ENCODE data around the gene NFIC. TPM values are rescaled to one million over a fixed set of nuclear protein-coding genes. Genes with fewer than 3 reads are reported as not detected.
A peak's percentile ranks its signal among the peaks of the same experiment; 100 is the strongest.

Gene NFIC
- total and polyA plus RNA-seq, 10 of the 15 experiments (the other 5 are each of a cell fraction or from before 2014, with no cell fraction given): 0.71 to 53.5 (median 10.2) TPM

GRCh38 chr19:3359015-3359918 lies 7.1 kb upstream of the NFIC start (continued):
- TF ChIP-seq ASH2L (IDR thresholded peaks at IDR 0.05; ENCODE audit: borderline replicate concordance, low read depth): peak; percentile 89; the same call in 1 of the 2 replicates
- peak; percentile 79; the same call in 1 of the 2 replicates for TF ChIP-seq NKRF (conservative IDR thresholded peaks at IDR 0.05)
- peak; percentile 28; the same call in 1 of the 2 replicates for TF ChIP-seq DPF2 (IDR thresholded peaks at IDR 0.05)
- TF ChIP-seq HDAC2 (IDR thresholded peaks at IDR 0.05): no peak
- TF ChIP-seq USF2 (IDR thresholded peaks at IDR 0.05; ENCODE audit: borderline replicate concordance, low read depth, low read length): no peak
- TF ChIP-seq NR2F1 (conservative IDR thresholded peaks at IDR 0.05): no peak; the same call in 1 of the 2 replicates
- TF ChIP-seq MXI1 (IDR thresholded peaks at IDR 0.05; ENCODE audit: low read depth, low read length): 0 out of 2 replicates have a peak, but pooled peaks have one; percentile 9
- TF ChIP-seq, protein P1, sequence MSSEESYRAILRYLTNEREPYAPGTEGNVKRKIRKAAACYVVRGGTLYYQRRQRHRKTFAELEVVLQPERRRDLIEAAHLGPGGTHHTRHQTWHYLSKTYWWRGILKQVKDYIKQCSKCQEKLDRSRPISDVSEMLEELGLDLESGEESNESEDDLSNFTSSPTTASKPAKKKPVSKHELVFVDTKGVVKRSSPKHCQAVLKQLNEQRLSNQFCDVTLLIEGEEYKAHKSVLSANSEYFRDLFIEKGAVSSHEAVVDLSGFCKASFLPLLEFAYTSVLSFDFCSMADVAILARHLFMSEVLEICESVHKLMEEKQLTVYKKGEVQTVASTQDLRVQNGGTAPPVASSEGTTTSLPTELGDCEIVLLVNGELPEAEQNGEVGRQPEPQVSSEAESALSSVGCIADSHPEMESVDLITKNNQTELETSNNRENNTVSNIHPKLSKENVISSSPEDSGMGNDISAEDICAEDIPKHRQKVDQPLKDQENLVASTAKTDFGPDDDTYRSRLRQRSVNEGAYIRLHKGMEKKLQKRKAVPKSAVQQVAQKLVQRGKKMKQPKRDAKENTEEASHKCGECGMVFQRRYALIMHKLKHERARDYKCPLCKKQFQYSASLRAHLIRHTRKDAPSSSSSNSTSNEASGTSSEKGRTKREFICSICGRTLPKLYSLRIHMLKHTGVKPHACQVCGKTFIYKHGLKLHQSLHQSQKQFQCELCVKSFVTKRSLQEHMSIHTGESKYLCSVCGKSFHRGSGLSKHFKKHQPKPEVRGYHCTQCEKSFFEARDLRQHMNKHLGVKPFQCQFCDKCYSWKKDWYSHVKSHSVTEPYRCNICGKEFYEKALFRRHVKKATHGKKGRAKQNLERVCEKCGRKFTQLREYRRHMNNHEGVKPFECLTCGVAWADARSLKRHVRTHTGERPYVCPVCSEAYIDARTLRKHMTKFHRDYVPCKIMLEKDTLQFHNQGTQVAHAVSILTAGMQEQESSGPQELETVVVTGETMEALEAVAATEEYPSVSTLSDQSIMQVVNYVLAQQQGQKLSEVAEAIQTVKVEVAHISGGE (CRISPR knock-in tag; IDR thresholded peaks at IDR 0.05): no peak
- no peak for TF ChIP-seq ZNF207 (IDR thresholded peaks at IDR 0.05; ENCODE audit: borderline replicate concordance)
- TF ChIP-seq STAT1 (conservative IDR thresholded peaks at IDR 0.05): no peak
- TF ChIP-seq RAD51 (IDR thresholded peaks at IDR 0.05): no peak
- TF ChIP-seq, protein P2, sequence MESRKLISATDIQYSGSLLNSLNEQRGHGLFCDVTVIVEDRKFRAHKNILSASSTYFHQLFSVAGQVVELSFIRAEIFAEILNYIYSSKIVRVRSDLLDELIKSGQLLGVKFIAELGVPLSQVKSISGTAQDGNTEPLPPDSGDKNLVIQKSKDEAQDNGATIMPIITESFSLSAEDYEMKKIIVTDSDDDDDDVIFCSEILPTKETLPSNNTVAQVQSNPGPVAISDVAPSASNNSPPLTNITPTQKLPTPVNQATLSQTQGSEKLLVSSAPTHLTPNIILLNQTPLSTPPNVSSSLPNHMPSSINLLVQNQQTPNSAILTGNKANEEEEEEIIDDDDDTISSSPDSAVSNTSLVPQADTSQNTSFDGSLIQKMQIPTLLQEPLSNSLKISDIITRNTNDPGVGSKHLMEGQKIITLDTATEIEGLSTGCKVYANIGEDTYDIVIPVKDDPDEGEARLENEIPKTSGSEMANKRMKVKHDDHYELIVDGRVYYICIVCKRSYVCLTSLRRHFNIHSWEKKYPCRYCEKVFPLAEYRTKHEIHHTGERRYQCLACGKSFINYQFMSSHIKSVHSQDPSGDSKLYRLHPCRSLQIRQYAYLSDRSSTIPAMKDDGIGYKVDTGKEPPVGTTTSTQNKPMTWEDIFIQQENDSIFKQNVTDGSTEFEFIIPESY (IDR thresholded peaks at IDR 0.05): no peak
- TF ChIP-seq TARDBP (IDR thresholded peaks at IDR 0.05; ENCODE audit: borderline replicate concordance): no peak
- TF ChIP-seq ZBED1 (IDR thresholded peaks at IDR 0.05; ENCODE audit: borderline replicate concordance): no peak
- TF ChIP-seq EP300 (IDR thresholded peaks at IDR 0.05; ENCODE audit: borderline replicate concordance in 1 of 2, control insufficient read depth in 1 of 2, low read depth in 2 of 2, low read length in 2 of 2): no peak
- TF ChIP-seq RAD21 (IDR thresholded peaks at IDR 0.05; ENCODE audit: insufficient read depth, low read depth, low read length): no peak
- peak; percentile 70; the same call in 1 of the 2 replicates for TF ChIP-seq RBBP5 (conservative IDR thresholded peaks at IDR 0.05)
- TF ChIP-seq BRCA1 (IDR thresholded peaks at IDR 0.05; ENCODE audit: low read depth, low read length): no peak
- TF ChIP-seq CHD2 (IDR thresholded peaks at IDR 0.05; ENCODE audit: borderline replicate concordance, low read depth, low read length): no peak
- TF ChIP-seq PBX3 (IDR thresholded peaks at IDR 0.05; ENCODE audit: insufficient replicate concordance, low read depth, low read length): no peak
